ENCODE data around the gene ADAMTSL5.
A peak's percentile ranks its signal among the peaks of the same experiment; 100 is the strongest.

The ADAMTSL5 gene

DNA sequence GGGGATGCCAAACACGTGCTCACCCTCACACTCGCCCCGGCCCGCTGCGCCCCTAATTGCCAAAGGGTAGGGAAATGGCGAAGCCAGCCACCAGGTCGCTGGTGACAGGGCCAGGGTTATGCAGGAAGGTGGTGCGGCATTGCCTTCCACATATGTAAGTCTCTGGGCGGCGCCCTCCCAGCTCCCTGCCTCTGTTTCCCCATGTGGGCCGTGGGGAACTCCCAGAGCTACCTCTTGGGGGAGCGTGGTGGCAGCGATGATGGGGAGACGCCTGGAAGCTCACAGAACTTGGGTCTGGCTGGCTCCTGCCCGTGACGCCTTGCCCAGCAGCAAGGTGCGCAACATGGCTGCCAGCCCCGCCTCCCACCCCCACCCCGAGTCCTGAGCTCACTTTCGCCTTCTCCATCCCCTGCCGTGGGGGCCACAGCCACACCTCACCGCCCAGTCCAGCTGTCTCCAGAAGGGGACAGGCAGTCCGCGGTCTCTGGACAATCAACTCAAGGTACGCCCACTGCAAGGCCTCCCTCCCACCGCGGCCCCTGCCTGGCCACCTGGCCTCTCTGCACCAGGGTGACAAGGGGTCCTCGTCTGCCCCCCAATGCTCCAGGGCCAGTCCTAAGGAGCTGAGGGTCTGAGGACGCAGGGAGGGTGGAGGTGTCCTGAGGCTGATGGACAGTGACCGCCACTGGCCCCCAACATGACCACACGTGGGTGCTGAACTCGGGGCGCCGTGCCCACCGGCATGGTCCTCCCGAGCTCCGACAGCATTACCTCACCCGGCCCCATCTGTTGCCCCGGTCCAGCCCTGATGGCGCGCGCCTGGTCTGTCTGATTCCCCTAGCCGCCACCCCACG is 40.4 kb downstream of the ADAMTSL5 start:
- TF ChIP-seq YY1 (IDR thresholded peaks at IDR 0.05; ENCODE audit: low read depth) (0 out of 2 replicates have a peak, but pooled peaks have one; percentile 14), CREB1 (IDR thresholded peaks at IDR 0.05; ENCODE audit: low read depth) (no peak)

DNA sequence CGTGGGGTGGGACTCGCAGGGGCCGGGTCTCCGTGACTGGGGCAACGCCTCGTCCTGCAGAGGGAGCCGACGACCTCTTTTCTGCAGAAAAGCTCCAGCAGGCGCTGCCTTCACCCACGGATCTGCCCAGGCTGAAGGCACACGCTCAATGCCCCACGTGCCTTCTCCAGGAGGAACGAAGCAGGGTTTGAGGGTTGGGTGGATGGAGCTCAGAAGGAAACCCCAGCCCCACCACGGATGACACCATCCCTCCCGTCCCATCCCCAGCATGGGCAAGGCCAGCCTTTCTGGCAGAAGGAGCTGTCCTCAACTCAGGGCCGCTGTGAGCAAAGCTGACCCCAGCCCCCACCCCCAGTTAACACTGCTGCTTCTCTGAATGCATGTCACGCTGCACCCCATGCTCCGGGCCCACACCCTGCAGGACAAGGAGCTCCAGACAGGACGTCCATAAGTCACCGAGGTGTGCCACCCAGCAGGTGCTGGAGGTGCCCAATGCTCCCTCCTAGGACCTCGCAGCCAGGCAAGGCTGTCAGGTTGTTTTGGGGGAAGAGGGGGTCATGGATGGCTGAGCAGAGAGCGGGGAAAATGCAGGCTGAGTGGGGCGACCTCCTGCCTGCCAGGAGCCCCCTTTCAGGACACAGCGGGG is 41.2 kb downstream of the ADAMTSL5 start:
- TF ChIP-seq RAD21 (IDR thresholded peaks at IDR 0.05; ENCODE audit: low read depth) (peak; percentile 15; the same call in 1 of the 2 replicates), FOXM1 (IDR thresholded peaks at IDR 0.05; ENCODE audit: borderline replicate concordance, low read depth) (no peak), NFIC (IDR thresholded peaks at IDR 0.05) (no peak), ZBTB7A (IDR thresholded peaks at IDR 0.05; ENCODE audit: low read depth) (no peak), YY1 (IDR thresholded peaks at IDR 0.05; ENCODE audit: low read depth) (no peak), CREB1 (IDR thresholded peaks at IDR 0.05; ENCODE audit: low read depth) (no peak)
- TF ChIP-seq, protein P1, sequence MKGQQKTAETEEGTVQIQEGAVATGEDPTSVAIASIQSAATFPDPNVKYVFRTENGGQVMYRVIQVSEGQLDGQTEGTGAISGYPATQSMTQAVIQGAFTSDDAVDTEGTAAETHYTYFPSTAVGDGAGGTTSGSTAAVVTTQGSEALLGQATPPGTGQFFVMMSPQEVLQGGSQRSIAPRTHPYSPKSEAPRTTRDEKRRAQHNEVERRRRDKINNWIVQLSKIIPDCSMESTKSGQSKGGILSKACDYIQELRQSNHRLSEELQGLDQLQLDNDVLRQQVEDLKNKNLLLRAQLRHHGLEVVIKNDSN (IDR thresholded peaks at IDR 0.05) = peak; percentile 54
- TF ChIP-seq, protein P2, sequence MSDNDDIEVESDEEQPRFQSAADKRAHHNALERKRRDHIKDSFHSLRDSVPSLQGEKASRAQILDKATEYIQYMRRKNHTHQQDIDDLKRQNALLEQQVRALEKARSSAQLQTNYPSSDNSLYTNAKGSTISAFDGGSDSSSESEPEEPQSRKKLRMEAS (IDR thresholded peaks at IDR 0.05) = peak; percentile 43; the same call in 1 of the 2 replicates

- TF ChIP-seq, protein P3, sequence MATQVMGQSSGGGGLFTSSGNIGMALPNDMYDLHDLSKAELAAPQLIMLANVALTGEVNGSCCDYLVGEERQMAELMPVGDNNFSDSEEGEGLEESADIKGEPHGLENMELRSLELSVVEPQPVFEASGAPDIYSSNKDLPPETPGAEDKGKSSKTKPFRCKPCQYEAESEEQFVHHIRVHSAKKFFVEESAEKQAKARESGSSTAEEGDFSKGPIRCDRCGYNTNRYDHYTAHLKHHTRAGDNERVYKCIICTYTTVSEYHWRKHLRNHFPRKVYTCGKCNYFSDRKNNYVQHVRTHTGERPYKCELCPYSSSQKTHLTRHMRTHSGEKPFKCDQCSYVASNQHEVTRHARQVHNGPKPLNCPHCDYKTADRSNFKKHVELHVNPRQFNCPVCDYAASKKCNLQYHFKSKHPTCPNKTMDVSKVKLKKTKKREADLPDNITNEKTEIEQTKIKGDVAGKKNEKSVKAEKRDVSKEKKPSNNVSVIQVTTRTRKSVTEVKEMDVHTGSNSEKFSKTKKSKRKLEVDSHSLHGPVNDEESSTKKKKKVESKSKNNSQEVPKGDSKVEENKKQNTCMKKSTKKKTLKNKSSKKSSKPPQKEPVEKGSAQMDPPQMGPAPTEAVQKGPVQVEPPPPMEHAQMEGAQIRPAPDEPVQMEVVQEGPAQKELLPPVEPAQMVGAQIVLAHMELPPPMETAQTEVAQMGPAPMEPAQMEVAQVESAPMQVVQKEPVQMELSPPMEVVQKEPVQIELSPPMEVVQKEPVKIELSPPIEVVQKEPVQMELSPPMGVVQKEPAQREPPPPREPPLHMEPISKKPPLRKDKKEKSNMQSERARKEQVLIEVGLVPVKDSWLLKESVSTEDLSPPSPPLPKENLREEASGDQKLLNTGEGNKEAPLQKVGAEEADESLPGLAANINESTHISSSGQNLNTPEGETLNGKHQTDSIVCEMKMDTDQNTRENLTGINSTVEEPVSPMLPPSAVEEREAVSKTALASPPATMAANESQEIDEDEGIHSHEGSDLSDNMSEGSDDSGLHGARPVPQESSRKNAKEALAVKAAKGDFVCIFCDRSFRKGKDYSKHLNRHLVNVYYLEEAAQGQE (IDR thresholded peaks at IDR 0.05; ENCODE audit: low read depth) = no peak
- 0 out of 2 replicates have a peak, but pooled peaks have one; percentile 62 for TF ChIP-seq ZBTB7A (IDR thresholded peaks at IDR 0.05; ENCODE audit: low read depth)
These were observed 41.8 kb downstream of the ADAMTSL5 start for GRCh38 chr19:1471010-1471514.

DNA sequence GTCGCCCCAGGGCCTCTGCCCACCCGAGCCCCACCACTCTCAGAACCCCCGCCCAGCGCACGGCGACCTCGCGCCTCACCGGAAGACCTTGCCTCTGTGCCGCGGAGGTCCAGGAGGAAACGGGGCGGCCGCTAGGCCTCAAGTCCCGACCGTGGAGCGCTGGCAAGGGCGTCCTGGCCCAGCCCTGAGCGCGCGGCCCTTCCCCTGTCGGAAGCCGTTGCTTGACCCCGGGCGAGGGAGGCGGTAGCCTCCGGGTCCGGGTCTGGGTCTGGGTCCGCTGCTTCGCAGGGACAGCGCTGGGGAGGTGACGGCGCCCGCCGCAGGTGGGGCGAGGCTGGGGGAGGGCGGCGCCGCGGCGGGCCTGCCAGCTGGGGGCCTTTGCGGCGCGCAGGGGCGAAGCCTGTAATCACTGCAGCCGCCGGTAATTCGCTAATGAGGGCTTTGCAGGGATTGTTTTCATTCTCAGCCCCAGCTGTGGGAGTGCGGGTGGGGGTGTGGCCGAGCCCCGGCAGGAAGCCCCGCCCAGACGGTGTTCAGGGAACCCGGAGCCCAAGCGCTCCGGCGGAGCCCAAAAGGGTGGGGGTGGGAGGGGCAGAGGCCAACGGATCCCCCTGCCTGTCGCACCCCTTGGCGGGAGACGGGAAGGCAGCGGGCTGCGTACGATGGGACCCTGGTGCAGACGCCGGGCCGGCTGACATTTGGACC is 42.4 kb downstream of the ADAMTSL5 start:
- no peak for TF ChIP-seq EP300 (IDR thresholded peaks at IDR 0.05; ENCODE audit: borderline replicate concordance)
- no peak for TF ChIP-seq YY1 (IDR thresholded peaks at IDR 0.05; ENCODE audit: low read depth)
- no peak for TF ChIP-seq EGR1 (IDR thresholded peaks at IDR 0.05)
- no peak for TF ChIP-seq ZBTB7A (IDR thresholded peaks at IDR 0.05; ENCODE audit: low read depth)
- TF ChIP-seq, protein P1 (IDR thresholded peaks at IDR 0.05) = no peak
- TF ChIP-seq, protein P2 (IDR thresholded peaks at IDR 0.05) = peak; percentile 28; the same call in 1 of the 2 replicates
- no peak for TF ChIP-seq RAD21 (IDR thresholded peaks at IDR 0.05; ENCODE audit: low read depth)
- no peak for TF ChIP-seq FOXM1 (IDR thresholded peaks at IDR 0.05; ENCODE audit: borderline replicate concordance, low read depth)
- no peak for TF ChIP-seq CEBPB (IDR thresholded peaks at IDR 0.05)
- TF ChIP-seq TAF1 (IDR thresholded peaks at IDR 0.05; ENCODE audit: low read depth) = peak; percentile 34; the same call in 1 of the 2 replicates
- TF ChIP-seq TCF12 (IDR thresholded peaks at IDR 0.05; ENCODE audit: low read depth) = peak; percentile 44
- no peak for TF ChIP-seq CREB1 (IDR thresholded peaks at IDR 0.05; ENCODE audit: low read depth)
- TF ChIP-seq NFIC (IDR thresholded peaks at IDR 0.05) = no peak
- TF ChIP-seq, protein P3 (IDR thresholded peaks at IDR 0.05; ENCODE audit: low read depth) = no peak
- no peak for TF ChIP-seq TEAD4 (IDR thresholded peaks at IDR 0.05)

GRCh38 chr19:1470055-1470304 is 42.8 kb downstream of the ADAMTSL5 start:
- TF ChIP-seq, protein P3 (IDR thresholded peaks at IDR 0.05; ENCODE audit: low read depth) = no peak
- TF ChIP-seq TEAD4 (IDR thresholded peaks at IDR 0.05) = no peak
- TF ChIP-seq YY1 (IDR thresholded peaks at IDR 0.05; ENCODE audit: low read depth) = no peak
- TF ChIP-seq TAF1 (IDR thresholded peaks at IDR 0.05; ENCODE audit: low read depth) = no peak
- no peak for TF ChIP-seq TCF12 (IDR thresholded peaks at IDR 0.05; ENCODE audit: low read depth)
- no peak for TF ChIP-seq RAD21 (IDR thresholded peaks at IDR 0.05; ENCODE audit: low read depth)
- no peak for TF ChIP-seq CEBPB (IDR thresholded peaks at IDR 0.05)
- TF ChIP-seq FOXM1 (IDR thresholded peaks at IDR 0.05; ENCODE audit: borderline replicate concordance, low read depth) = no peak
- TF ChIP-seq, protein P1 (IDR thresholded peaks at IDR 0.05) = no peak
- TF ChIP-seq EP300 (IDR thresholded peaks at IDR 0.05; ENCODE audit: borderline replicate concordance) = no peak
- TF ChIP-seq ZBTB7A (IDR thresholded peaks at IDR 0.05; ENCODE audit: low read depth) = no peak
- no peak for TF ChIP-seq NFIC (IDR thresholded peaks at IDR 0.05)
- no peak for TF ChIP-seq EGR1 (IDR thresholded peaks at IDR 0.05)
- TF ChIP-seq, protein P2 (IDR thresholded peaks at IDR 0.05) = no peak
- TF ChIP-seq CREB1 (IDR thresholded peaks at IDR 0.05; ENCODE audit: low read depth) = no peak
